NT2/D1 (cell line): Measurements from ENCODE around the gene ZNF619.

ENCODE experiments used
- YY1 ChIP-seq: IDR thresholded peaks from 2 replicates; pipeline ENCODE4 v1.6.1; 2011; ENCODE audit not compliant: insufficient read length, insufficient read depth
- ZNF274 ChIP-seq: IDR thresholded peaks from 2 replicates; pipeline ENCODE4 v1.6.1; 2011; ENCODE audit warnings: mild to moderate bottlenecking, low read depth, low read length

GRCh38 chr3:40504636-40505430, 27.9 kb downstream of the ZNF619 start:
- TF ChIP-seq ZNF274 (no peak), YY1 (no peak)
